Thoracic aorta (tissue), 2 donors: ENCODE results near the gene ADGRL2. TPM values are rescaled to one million over a fixed set of nuclear protein-coding genes. Genes with fewer than 3 reads are reported as not detected.

ENCODE experiments used
- ATAC-seq: fragments of 150-250 bp; one replicate; pipeline ENCODE4 v1.8.0; 2017; ENCODE audit warnings: low read depth; ENCODE audit not compliant: insufficient number of reproducible peaks, low FRiP score
- DNase-seq: peaks from one replicate; pipeline ENCODE4 v3.0.0-alpha.2; 2020; ENCODE audit warnings: low spot score
- H3K27ac ChIP-seq, 2 donors: fragments of 200-600 bp; sonication (generic); 1 replicate in 1 of 2; 2 replicates in 1 of 2; pipeline ENCODE4 v1.5.1; 2016; ENCODE audit warnings: mild to moderate bottlenecking in 2 of 2, moderate library complexity in 2 of 2
- H3K27me3 ChIP-seq: fragments of 200-600 bp; sonication (generic); replicated peaks from 2 replicates; pipeline ENCODE4 v1.6.0; 2016; ENCODE audit warnings: mild to moderate bottlenecking; ENCODE audit not compliant: insufficient read depth
- H3K36me3 ChIP-seq: fragments of 200-600 bp; sonication (generic); one replicate; pipeline ENCODE4 v1.5.1; 2016
- H3K4me1 ChIP-seq, 2 donors: fragments of 200-600 bp; sonication (generic); 1 replicate in 1 of 2; 2 replicates in 1 of 2; pipeline versions ENCODE4 v1.5.1 to v1.6.0; 2016; ENCODE audit warnings: low read depth in 2 of 2, mild to moderate bottlenecking in 1 of 2; ENCODE audit not compliant: control insufficient read depth in 1 of 2
- H3K4me3 ChIP-seq: fragments of 200-600 bp; sonication (generic); 2 replicates; pipeline ENCODE4 v1.5.1; 2016; ENCODE audit warnings: mild to moderate bottlenecking
- H3K9me3 ChIP-seq: fragments of 200-600 bp; sonication (generic); 2 replicates; pipeline ENCODE4 v1.5.1; 2016
- CTCF ChIP-seq: fragments of 200-600 bp; sonication (generic); IDR thresholded peaks from one replicate; pipeline ENCODE4 v1.5.1; 2019; ENCODE audit warnings: antibody characterized with exemption
- total RNA-seq, 2 donors: library from RNA; depleted of rRNA; stranded (reverse); fragments of >200 nt; gene quantifications; one replicate each; pipeline versions ENCODE4 v1.1.0 to v1.2.3, GENCODE V29; 2016

ADGRL2 gene
- total RNA-seq, 2 donors from 2014 or later = 53.3 to 67.2 TPM

GRCh38 chr1:81832573-81832972 is 31.8 kb downstream of the ADGRL2 start:
- Histone ChIP-seq H3K9me3 (no peaks in the 10 kb centered on the region), H3K4me3 (no peak overlapping the region), H3K27ac (no peak overlapping the region), H3K27me3 (no peaks in the 10 kb centered on the region), H3K36me3 (no peaks in the 10 kb centered on the region), H3K4me1 (peaks cover 14 to 54% of the 10 kb centered on the region in 2 donors)
- no peak for DNase-seq
- no peak for TF ChIP-seq CTCF
- ATAC-seq = no peak

- ATAC-seq = no peak
- no peak for DNase-seq
- no peaks in the 10 kb centered on the region for H3K27me3 ChIP-seq
Observed at GRCh38 chr1:81833722-81834121, 33.0 kb downstream of the ADGRL2 start.

GRCh38 chr1:81834268-81834667 is 33.5 kb downstream of the ADGRL2 start:
- H3K27me3 ChIP-seq = no peaks in the 10 kb centered on the region
- H3K4me3 ChIP-seq = no peak overlapping the region
- H3K9me3 ChIP-seq = no peaks in the 10 kb centered on the region
- no peak overlapping the region for H3K27ac ChIP-seq
- ATAC-seq (no peak), DNase-seq (no peak)
- no peaks in the 10 kb centered on the region for H3K36me3 ChIP-seq
- no peak for TF ChIP-seq CTCF
- peaks cover 14 to 50% of the 10 kb centered on the region in 2 donors for H3K4me1 ChIP-seq

More at GRCh38 chr1:81833722-81834121, 33.0 kb downstream of the ADGRL2 start:
- Histone ChIP-seq H3K9me3 (no peaks in the 10 kb centered on the region), H3K4me3 (no peak overlapping the region), H3K36me3 (no peaks in the 10 kb centered on the region), H3K4me1 (peaks cover 14 to 50% of the 10 kb centered on the region in 2 donors), H3K27ac (no peak overlapping the region)
- no peak for TF ChIP-seq CTCF

- H3K4me3 ChIP-seq = peak overlapping the region; percentile 3
Observed at GRCh38 chr1:81834921-81835698, 34.4 kb downstream of the ADGRL2 start.

More at GRCh38 chr1:81834921-81835698, 34.4 kb downstream of the ADGRL2 start:
- no peaks in the 10 kb centered on the region for H3K27me3 ChIP-seq
- no peak for DNase-seq
- ATAC-seq = no peak
- H3K9me3 ChIP-seq = no peaks in the 10 kb centered on the region
- H3K4me1 ChIP-seq = peaks cover 14 to 50% of the 10 kb centered on the region in 2 donors
- no peaks in the 10 kb centered on the region for H3K36me3 ChIP-seq
- H3K27ac ChIP-seq = peak overlapping the region in 1 of 2 donors; percentile 11
- TF ChIP-seq CTCF = no peak
